Loucy (cell line): ENCODE measurements around the gene CRABP2.
A peak's percentile ranks its signal among the peaks of the same experiment; 100 is the strongest.

Experiments
- H2AFZ ChIP-seq: fragments of 200-600 bp; sonication (generic); 2 replicates; pipeline ENCODE4 v1.6.0; 2016; ENCODE audit warnings: antibody characterized with exemption, mild to moderate bottlenecking, low read length, moderate library complexity
- H3F3A ChIP-seq: fragments of 200-600 bp; 2 replicates; pipeline ENCODE4 v1.6.0; 2016; ENCODE audit warnings: antibody characterized with exemption, low read depth, mild to moderate bottlenecking
- H3K27me3 ChIP-seq: fragments of 200-600 bp; sonication (generic); 2 replicates; pipeline ENCODE4 v1.6.1; 2014; ENCODE audit warnings: low read length, mild to moderate bottlenecking; ENCODE audit not compliant: insufficient read depth, poor library complexity, severe bottlenecking
- H3K36me3 ChIP-seq: fragments of 200-600 bp; sonication (generic); 2 replicates; pipeline ENCODE4 v1.6.1; 2016; ENCODE audit warnings: low read length; ENCODE audit not compliant: insufficient read depth
- H3K4me1 ChIP-seq: fragments of 200-600 bp; sonication (generic); 2 replicates; pipeline ENCODE4 v1.5.1; 2014; ENCODE audit warnings: low read length, mild to moderate bottlenecking; ENCODE audit not compliant: insufficient read depth, poor library complexity, severe bottlenecking
- H3K4me2 ChIP-seq: fragments of 200-600 bp; sonication (generic); 2 replicates; pipeline ENCODE4 v1.6.0; 2014; ENCODE audit warnings: antibody characterized with exemption, low read length, low read depth, mild to moderate bottlenecking; ENCODE audit not compliant: poor library complexity, severe bottlenecking
- H3K4me3 ChIP-seq: fragments of 200-600 bp; sonication (generic); 2 replicates; pipeline ENCODE4 v1.5.1; 2014; ENCODE audit warnings: low read length, mild to moderate bottlenecking, mixed read lengths; ENCODE audit not compliant: poor library complexity, severe bottlenecking
- H3K79me2 ChIP-seq: fragments of 200-600 bp; sonication (generic); 2 replicates; pipeline ENCODE4 v1.6.1; 2014; ENCODE audit warnings: low read length; ENCODE audit not compliant: insufficient read depth
- H3K9ac ChIP-seq: fragments of 200-600 bp; sonication (generic); 2 replicates; pipeline ENCODE4 v1.6.0; 2014; ENCODE audit warnings: mild to moderate bottlenecking, low read depth, low read length, moderate library complexity; ENCODE audit not compliant: poor library complexity, severe bottlenecking
- H3K9me2 ChIP-seq: fragments of 200-600 bp; sonication (generic); replicated peaks from 2 replicates; pipeline ENCODE4 v1.6.1; 2016; ENCODE audit warnings: low read depth, low read length, mixed read lengths
- H3K9me3 ChIP-seq: fragments of 200-600 bp; sonication (generic); 2 replicates; pipeline ENCODE4 v1.6.1; 2014; ENCODE audit warnings: mild to moderate bottlenecking, antibody characterized with exemption, low read length, low read depth; ENCODE audit not compliant: insufficient read depth
- H4K20me1 ChIP-seq: fragments of 200-600 bp; sonication (generic); 2 replicates; pipeline ENCODE4 v1.6.0; 2014; ENCODE audit warnings: antibody characterized with exemption, low read length, mild to moderate bottlenecking; ENCODE audit not compliant: insufficient read depth, poor library complexity, severe bottlenecking
- CTCF ChIP-seq: fragments of 200-600 bp; sonication (generic); conservative IDR thresholded peaks from 2 replicates; pipeline ENCODE4 v1.5.1; 2014; ENCODE audit warnings: mild to moderate bottlenecking, antibody characterized with exemption, low read length
- EZH2phosphoT487 ChIP-seq: fragments of 200-600 bp; IDR thresholded peaks from 2 replicates; pipeline ENCODE4 v1.6.1; 2018; ENCODE audit warnings: antibody characterized with exemption, mild to moderate bottlenecking, moderate library complexity, borderline replicate concordance

The CRABP2 gene

GRCh38 chr1:156706657-156707416 is 1.5 kb upstream of the CRABP2 start:
- Histone ChIP-seq H3K9ac (peak overlapping the region; percentile 64), H3K36me3 (no peaks in the 10 kb centered on the region), H3K4me3 (peak overlapping the region; percentile 82), H3K27me3 (no peaks in the 10 kb centered on the region), H3F3A (no peaks in the 10 kb centered on the region), H2AFZ (peak overlapping the region; percentile 89), H3K9me2 (no peaks in the 10 kb centered on the region), H3K4me2 (peak overlapping the region; percentile 100), H4K20me1 (no peaks in the 10 kb centered on the region), H3K9me3 (no peaks in the 10 kb centered on the region), H3K79me2 (no peaks in the 10 kb centered on the region), H3K4me1 (peaks cover 17% of the 10 kb centered on the region)
- TF ChIP-seq EZH2phosphoT487 = no peak
- no peak for TF ChIP-seq CTCF

DNA sequence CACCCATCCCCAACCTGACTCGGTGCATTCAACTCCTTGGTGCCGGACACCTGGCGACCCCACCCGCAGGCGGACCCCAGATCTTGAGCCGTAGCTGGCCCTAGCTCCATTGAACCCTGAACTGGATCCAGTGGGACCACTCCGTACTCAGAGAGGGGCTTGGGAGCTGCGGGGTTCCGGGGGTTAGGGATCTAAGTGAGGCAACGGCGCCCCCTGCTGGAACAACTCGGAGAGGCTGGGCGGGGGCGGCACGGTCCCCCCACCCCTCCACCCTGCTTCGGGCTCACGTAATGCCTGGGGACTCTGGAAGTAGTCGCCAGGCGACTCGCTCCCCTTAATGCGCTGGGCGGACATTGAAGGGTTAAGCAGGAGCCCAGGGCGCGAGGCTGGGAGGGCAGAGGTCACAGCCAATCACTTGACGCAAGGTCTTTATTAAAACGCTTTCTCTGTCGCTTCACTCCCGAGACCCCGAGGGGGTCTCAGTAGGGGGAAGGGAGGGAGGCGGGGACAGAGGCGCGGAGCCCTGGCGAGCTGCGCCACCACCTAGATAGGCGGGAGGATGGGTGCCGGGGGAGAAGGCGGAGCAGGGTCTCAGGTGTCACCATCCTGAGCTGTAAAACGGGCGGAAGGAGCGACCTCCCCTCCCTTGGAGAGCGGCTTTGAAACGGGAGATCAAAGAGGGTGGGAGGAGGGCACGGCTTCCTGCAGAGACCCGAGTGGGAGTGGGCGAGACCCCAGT is 704 bp upstream of the CRABP2 start:
- Histone ChIP-seq H3K9me3 (no peaks in the 10 kb centered on the region), H3K4me3 (peak overlapping the region; percentile 82), H3K4me2 (peak overlapping the region; percentile 100), H3K9me2 (no peaks in the 10 kb centered on the region), H4K20me1 (no peaks in the 10 kb centered on the region), H3F3A (no peaks in the 10 kb centered on the region), H3K9ac (peak overlapping the region; percentile 64), H3K36me3 (no peaks in the 10 kb centered on the region), H3K4me1 (peaks cover 17% of the 10 kb centered on the region), H3K27me3 (no peaks in the 10 kb centered on the region), H2AFZ (peak overlapping the region; percentile 89), H3K79me2 (no peaks in the 10 kb centered on the region)
- TF ChIP-seq CTCF = peak; percentile 95
- TF ChIP-seq EZH2phosphoT487 = no peak

DNA sequence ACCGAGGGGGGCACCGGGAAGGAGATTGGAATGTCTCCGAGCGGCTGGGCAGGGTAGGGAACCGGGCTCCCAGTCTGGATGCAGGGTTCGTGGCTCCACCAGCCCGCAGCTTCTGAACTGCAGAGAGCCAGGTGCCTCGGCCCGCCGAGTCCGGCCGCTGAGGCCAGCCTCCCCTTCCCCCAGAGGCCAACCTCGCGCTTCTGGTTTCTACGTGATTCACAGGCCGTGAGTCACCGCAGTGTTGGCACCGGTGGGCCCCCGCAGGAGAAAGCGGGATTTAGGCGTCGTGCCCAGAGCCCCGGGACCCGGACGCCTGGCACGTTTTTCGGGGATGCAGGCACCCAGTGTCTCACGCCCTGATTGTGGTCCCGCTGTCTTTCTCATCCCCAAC is 458 bp downstream of the CRABP2 start:
- Histone ChIP-seq H3K9me2 (no peaks in the 10 kb centered on the region), H4K20me1 (no peaks in the 10 kb centered on the region), H3K4me1 (peaks cover 17% of the 10 kb centered on the region), H3K36me3 (no peaks in the 10 kb centered on the region), H2AFZ (no peak overlapping the region), H3K79me2 (no peaks in the 10 kb centered on the region), H3K4me2 (peak overlapping the region; percentile 100), H3F3A (no peaks in the 10 kb centered on the region), H3K9ac (no peak overlapping the region), H3K4me3 (peak overlapping the region; percentile 82), H3K27me3 (no peaks in the 10 kb centered on the region), H3K9me3 (no peaks in the 10 kb centered on the region)
- TF ChIP-seq EZH2phosphoT487 (no peak), CTCF (no peak)
